ENCODE results near the gene MAP2K5.

Gene MAP2K5

GRCh38 chr15:67753891-67754290, 211.4 kb downstream of the MAP2K5 start:
- ATAC-seq (ENCODE audit: low read depth), result no peak
- H3K36me3 Mint-ChIP-seq, result peaks cover 21% of the 10 kb centered on the region
- no peak overlapping the region for H3K4me3 Mint-ChIP-seq
- H3K27ac Mint-ChIP-seq, result no peak overlapping the region
- H3K9me3 Mint-ChIP-seq, result no peaks in the 10 kb centered on the region
- H3K27me3 Mint-ChIP-seq, result no peaks in the 10 kb centered on the region
- H3K4me1 Mint-ChIP-seq, result peaks cover 11% of the 10 kb centered on the region
- DNase-seq (ENCODE audit: low spot score in 2 of 2), result no peak

- H3K27ac Mint-ChIP-seq, result no peak overlapping the region
- H3K36me3 Mint-ChIP-seq, result peaks cover 17% of the 10 kb centered on the region
- DNase-seq (ENCODE audit: low spot score in 2 of 2) (no peak), ATAC-seq (ENCODE audit: low read depth) (no peak)
- no peaks in the 10 kb centered on the region for H3K9me3 Mint-ChIP-seq
- no peaks in the 10 kb centered on the region for H3K27me3 Mint-ChIP-seq
- H3K4me1 Mint-ChIP-seq, result peaks cover 11% of the 10 kb centered on the region
- no peak overlapping the region for H3K4me3 Mint-ChIP-seq
Measured at GRCh38 chr15:67755264-67755663, 212.8 kb downstream of the MAP2K5 start.

GRCh38 chr15:67755936-67756335, 213.4 kb downstream of the MAP2K5 start:
- no peak for DNase-seq (ENCODE audit: low spot score in 2 of 2)
- H3K36me3 Mint-ChIP-seq, result peaks cover 14% of the 10 kb centered on the region
- H3K27ac Mint-ChIP-seq, result no peak overlapping the region
- ATAC-seq (ENCODE audit: low read depth), result no peak
- no peaks in the 10 kb centered on the region for H3K9me3 Mint-ChIP-seq
- peaks cover 10% of the 10 kb centered on the region for H3K4me1 Mint-ChIP-seq
- H3K4me3 Mint-ChIP-seq, result no peak overlapping the region
- H3K27me3 Mint-ChIP-seq, result no peaks in the 10 kb centered on the region

- no peak overlapping the region for H3K4me3 Mint-ChIP-seq
- peaks cover 25% of the 10 kb centered on the region for H3K4me1 Mint-ChIP-seq
- H3K27ac Mint-ChIP-seq, result no peak overlapping the region
- H3K9me3 Mint-ChIP-seq, result no peaks in the 10 kb centered on the region
- ATAC-seq (ENCODE audit: low read depth) (no peak), DNase-seq (ENCODE audit: low spot score in 2 of 2) (no peak)
- H3K27me3 Mint-ChIP-seq, result no peaks in the 10 kb centered on the region
- peaks cover 15% of the 10 kb centered on the region for H3K36me3 Mint-ChIP-seq
Measured at GRCh38 chr15:67758619-67759300, 216.3 kb downstream of the MAP2K5 start.

- Mint-ChIP-seq H3K4me3 (no peak overlapping the region), H3K4me1 (peaks cover 30% of the 10 kb centered on the region), H3K9me3 (no peaks in the 10 kb centered on the region), H3K27ac (no peak overlapping the region), H3K27me3 (no peaks in the 10 kb centered on the region), H3K36me3 (peaks cover 15% of the 10 kb centered on the region)
- ATAC-seq (ENCODE audit: low read depth), result no peak
- DNase-seq (ENCODE audit: low spot score in 2 of 2), result no peak
Measured at GRCh38 chr15:67760901-67761300, 218.4 kb downstream of the MAP2K5 start.

- no peak for ATAC-seq (ENCODE audit: low read depth)
- Mint-ChIP-seq H3K4me1 (peaks cover 30% of the 10 kb centered on the region), H3K9me3 (no peaks in the 10 kb centered on the region), H3K36me3 (peaks cover 15% of the 10 kb centered on the region), H3K27ac (no peak overlapping the region), H3K4me3 (no peak overlapping the region), H3K27me3 (no peaks in the 10 kb centered on the region)
- no peak for DNase-seq (ENCODE audit: low spot score in 2 of 2)
Measured at GRCh38 chr15:67761343-67761742, 218.8 kb downstream of the MAP2K5 start.

- Mint-ChIP-seq H3K27me3 (no peaks in the 10 kb centered on the region), H3K27ac (no peak overlapping the region), H3K4me1 (peaks cover 43% of the 10 kb centered on the region), H3K9me3 (no peaks in the 10 kb centered on the region), H3K36me3 (peaks cover 10% of the 10 kb centered on the region), H3K4me3 (no peak overlapping the region)
- ATAC-seq (ENCODE audit: low read depth) (peak; percentile 66), DNase-seq (ENCODE audit: low spot score in 2 of 2) (no peak)
Measured at GRCh38 chr15:67762610-67763368, 220.3 kb downstream of the MAP2K5 start.

GRCh38 chr15:67765701-67766100, 223.2 kb downstream of the MAP2K5 start:
- Mint-ChIP-seq H3K27ac (no peak overlapping the region), H3K27me3 (no peaks in the 10 kb centered on the region), H3K36me3 (peaks cover 9% of the 10 kb centered on the region), H3K4me1 (peaks cover 37% of the 10 kb centered on the region), H3K9me3 (no peaks in the 10 kb centered on the region), H3K4me3 (no peak overlapping the region)
- DNase-seq (ENCODE audit: low spot score in 2 of 2) (no peak), ATAC-seq (ENCODE audit: low read depth) (no peak)

- H3K9me3 Mint-ChIP-seq, result no peaks in the 10 kb centered on the region
- no peaks in the 10 kb centered on the region for H3K27me3 Mint-ChIP-seq
- H3K4me1 Mint-ChIP-seq, result peaks cover 29% of the 10 kb centered on the region
- ATAC-seq (ENCODE audit: low read depth) (peak; percentile 79), DNase-seq (ENCODE audit: low spot score in 2 of 2) (no peak)
- no peak overlapping the region for H3K27ac Mint-ChIP-seq
- peaks cover 9% of the 10 kb centered on the region for H3K36me3 Mint-ChIP-seq
- no peak overlapping the region for H3K4me3 Mint-ChIP-seq
Measured at GRCh38 chr15:67766968-67767367, 224.5 kb downstream of the MAP2K5 start.

GRCh38 chr15:67768313-67768977, 225.9 kb downstream of the MAP2K5 start:
- no peak overlapping the region for H3K27ac Mint-ChIP-seq
- no peaks in the 10 kb centered on the region for H3K9me3 Mint-ChIP-seq
- DNase-seq (ENCODE audit: low spot score in 2 of 2) (no peak), ATAC-seq (ENCODE audit: low read depth) (no peak)
- H3K4me3 Mint-ChIP-seq, result no peak overlapping the region
- H3K36me3 Mint-ChIP-seq, result peaks cover 7% of the 10 kb centered on the region
- H3K4me1 Mint-ChIP-seq, result peaks cover 20% of the 10 kb centered on the region
- no peaks in the 10 kb centered on the region for H3K27me3 Mint-ChIP-seq

- Mint-ChIP-seq H3K27me3 (no peaks in the 10 kb centered on the region), H3K36me3 (peaks cover 3% of the 10 kb centered on the region), H3K4me3 (no peak overlapping the region), H3K4me1 (peaks cover 18% of the 10 kb centered on the region), H3K9me3 (no peaks in the 10 kb centered on the region), H3K27ac (no peak overlapping the region)
- no peak for DNase-seq (ENCODE audit: low spot score in 2 of 2)
- ATAC-seq (ENCODE audit: low read depth), result no peak
Measured at GRCh38 chr15:67769497-67770357, 227.2 kb downstream of the MAP2K5 start.

- H3K27me3 Mint-ChIP-seq, result no peaks in the 10 kb centered on the region
- H3K27ac Mint-ChIP-seq, result no peak overlapping the region
- H3K4me1 Mint-ChIP-seq, result peaks cover 18% of the 10 kb centered on the region
- ATAC-seq (ENCODE audit: low read depth) (no peak), DNase-seq (ENCODE audit: low spot score in 2 of 2) (no peak)
- H3K36me3 Mint-ChIP-seq, result peaks cover 3% of the 10 kb centered on the region
- no peak overlapping the region for H3K4me3 Mint-ChIP-seq
- H3K9me3 Mint-ChIP-seq, result no peaks in the 10 kb centered on the region
Measured at GRCh38 chr15:67770358-67770628, 227.8 kb downstream of the MAP2K5 start.

- Mint-ChIP-seq H3K27me3 (no peaks in the 10 kb centered on the region), H3K36me3 (peaks cover 6% of the 10 kb centered on the region), H3K27ac (no peak overlapping the region), H3K4me1 (peaks cover 15% of the 10 kb centered on the region), H3K4me3 (no peak overlapping the region), H3K9me3 (no peaks in the 10 kb centered on the region)
- DNase-seq (ENCODE audit: low spot score in 2 of 2) (no peak), ATAC-seq (ENCODE audit: low read depth) (no peak)
Measured at GRCh38 chr15:67771189-67771800, 228.8 kb downstream of the MAP2K5 start.

Measured in memory B cell (primary cell).